Measurements from ENCODE around the gene NUPR1. TPM values are rescaled to one million over a fixed set of nuclear protein-coding genes. Genes with fewer than 3 reads are reported as not detected.

Gene NUPR1
- polyA plus RNA-seq, 1 of the 3 experiments (the other 2 are of a cell fraction) = 0.61 TPM

DNA sequence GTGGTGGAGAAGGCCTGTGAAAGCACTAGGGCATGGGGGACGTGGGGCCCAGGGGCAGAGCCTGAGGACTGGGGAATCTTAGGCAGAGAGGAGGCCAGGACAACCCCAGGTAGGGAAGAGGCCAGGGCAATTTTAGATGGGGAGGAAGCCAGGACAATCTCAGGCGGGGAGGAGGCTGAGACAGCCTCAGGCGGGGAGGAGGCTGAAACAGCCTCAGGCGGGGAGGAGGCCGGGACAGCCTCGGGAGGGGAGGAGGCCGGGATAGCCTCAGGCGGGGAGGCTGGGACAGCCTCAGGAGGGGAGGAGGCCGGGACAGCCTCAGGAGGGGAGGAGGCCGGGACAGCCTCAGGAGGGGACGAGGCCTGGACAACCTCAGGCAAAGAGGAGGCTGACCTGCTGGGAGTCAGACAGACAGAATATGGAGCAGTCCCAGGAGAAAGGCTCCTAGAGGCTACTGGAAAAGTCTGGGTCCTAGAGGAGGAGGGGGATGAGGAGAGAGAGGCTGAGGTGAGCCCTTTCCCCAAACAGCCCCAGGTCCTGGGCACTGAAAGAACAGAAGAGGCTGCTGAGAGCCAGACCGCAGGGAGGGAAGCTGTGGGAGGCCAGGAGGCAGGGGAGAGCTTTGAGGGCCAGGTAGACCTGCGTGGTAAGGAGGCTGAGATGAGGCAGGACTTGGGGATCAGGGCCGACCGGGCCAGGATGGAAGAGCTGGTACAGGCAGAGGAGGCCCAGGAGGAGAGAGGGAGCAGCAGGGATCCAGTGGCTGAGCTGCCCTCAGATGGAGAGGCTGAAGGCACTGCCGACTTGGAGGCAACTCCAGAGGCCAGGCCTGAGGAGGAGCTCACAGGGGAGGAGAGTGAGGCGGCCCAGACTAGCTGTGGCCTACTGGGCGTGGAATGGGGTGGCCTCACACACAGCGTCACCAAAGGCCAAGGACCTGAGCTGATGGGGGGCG lies 42.7 kb downstream of the NUPR1 start:
- no peak overlapping the region for H3K9ac ChIP-seq
- no peak overlapping the region for H3K4me2 ChIP-seq
- H3K36me3 ChIP-seq (replicated peaks in 1 of 2; ENCODE audit: control insufficient read depth in 1 of 2, insufficient read depth in 2 of 2, low read length in 1 of 2) = no peaks in the 10 kb centered on the region
- no peaks in the 10 kb centered on the region for H3K27me3 ChIP-seq (ENCODE audit: insufficient read depth)
- H2AFZ ChIP-seq (ENCODE audit: low read depth) = no peak overlapping the region
- H3K9me2 ChIP-seq = no peaks in the 10 kb centered on the region
- ChIA-PET POLR2A (no interaction called here), CTCF (no interaction called here)
- H3K9me3 ChIP-seq = no peaks in the 10 kb centered on the region
- no peak overlapping the region for H3K4me3 ChIP-seq (ENCODE audit: low read depth in 2 of 2, low read length in 1 of 2)
- DNase-seq = no peak
- H3K79me2 ChIP-seq (ENCODE audit: insufficient read depth) = peaks cover 6% of the 10 kb centered on the region; the same call in 1 of the 2 replicates
- H4K20me1 ChIP-seq (ENCODE audit: insufficient read depth) = no peaks in the 10 kb centered on the region
- 67% methylated on average over 20 of the region's 20 CpGs for WGBS (ENCODE audit: low lambda C conversion rate)
- no peak overlapping the region for H3K27ac ChIP-seq (ENCODE audit: low read depth in 2 of 2, low read length in 1 of 2)
- no peaks in the 10 kb centered on the region for H3K4me1 ChIP-seq (ENCODE audit: control insufficient read depth in 1 of 2, insufficient read depth in 2 of 2, low read depth in 1 of 2, low read length in 1 of 2)
- TF ChIP-seq JUND (IDR thresholded peaks at IDR 0.05) = no peak
- no peak for TF ChIP-seq SIN3A (IDR thresholded peaks at IDR 0.05; ENCODE audit: borderline replicate concordance, low read depth, low read length)
- no peak for TF ChIP-seq CHD2 (IDR thresholded peaks at IDR 0.05; ENCODE audit: low read length, partially characterized antibody)
- TF ChIP-seq FOXJ3 (CRISPR knock-in tag; IDR thresholded peaks at IDR 0.05) = no peak
- TF ChIP-seq MXI1 (IDR thresholded peaks at IDR 0.05; ENCODE audit: low read depth, low read length) = no peak
- TF ChIP-seq GATA2 (CRISPR knock-in tag; IDR thresholded peaks at IDR 0.05) = no peak
- TF ChIP-seq SMC3 (IDR thresholded peaks at IDR 0.05; ENCODE audit: low read depth, low read length) = no peak
- no peak for TF ChIP-seq USF2 (IDR thresholded peaks at IDR 0.05; ENCODE audit: borderline replicate concordance, low read depth, low read length)
- TF ChIP-seq NRF1 (IDR thresholded peaks at IDR 0.05; ENCODE audit: low read depth, low read length) = no peak
- no peak for TF ChIP-seq REST (IDR thresholded peaks at IDR 0.05; ENCODE audit: low read depth, low read length)
- TF ChIP-seq NFIC (IDR thresholded peaks at IDR 0.05; ENCODE audit: borderline replicate concordance) = no peak
- TF ChIP-seq MEF2A (IDR thresholded peaks at IDR 0.05; ENCODE audit: borderline replicate concordance, low read depth) = no peak
- TF ChIP-seq TAF1 (IDR thresholded peaks at IDR 0.05; ENCODE audit: borderline replicate concordance, low read depth, low read length) = no peak
- no peak for TF ChIP-seq FOSL2 (IDR thresholded peaks at IDR 0.05; ENCODE audit: borderline replicate concordance, low read depth)
- TF ChIP-seq RXRA (IDR thresholded peaks at IDR 0.05; ENCODE audit: borderline replicate concordance, low read depth) = no peak
- no peaks in the 10 kb centered on the region for H3F3A ChIP-seq (replicated peaks; ENCODE audit: insufficient read depth)

Data from SK-N-SH (cell line).